T47D (cell line): ENCODE measurements around the gene CDYL.
"Not testable (repeated sequence)": the region's sequence is repeated elsewhere in the genome, so short reads cannot be mapped to it uniquely, and the experiment has no call there.

Source experiments
- DNase-seq, 2 experiments: peaks; one replicate each; pipeline versions ENCODE4 v3.0.0 to v3.0.0-alpha.2; 2011 to 2012; ENCODE audit warnings: low read depth in 1 of 2, low spot score in 1 of 2
- JUND ChIP-seq: IDR thresholded peaks from 2 replicates; pipeline ENCODE4 v1.6.1; 2012; ENCODE audit warnings: low read depth
- in situ Hi-C: cut with HindIII; loops from 2 replicates; pipeline ENCODE4 v1.10.0; 2016; ENCODE audit warnings: low sequenced_read_pairs, low pct_unique_long_range_greater_than_20kb

Gene CDYL

GRCh38 chr6:4987432-4987831 is 211.2 kb downstream of the CDYL start:
- in situ Hi-C loops = no loop called here
- no peak for DNase-seq
- no peak for TF ChIP-seq JUND

GRCh38 chr6:4994741-4995140 is 218.5 kb downstream of the CDYL start:
- TF ChIP-seq JUND = no peak
- in situ Hi-C loops = no loop called here
- DNase-seq = no peak

GRCh38 chr6:4997862-4998261 is 221.7 kb downstream of the CDYL start:
- in situ Hi-C loops = no loop called here
- DNase-seq = no peak
- no peak for TF ChIP-seq JUND

GRCh38 chr6:4999586-4999985 is 223.4 kb downstream of the CDYL start:
- in situ Hi-C loops = no loop called here
- TF ChIP-seq JUND = no peak
- DNase-seq = no peak

- no peak for TF ChIP-seq JUND
- in situ Hi-C loops = no loop called here
- peak; percentile 90 to 97 for DNase-seq
Observed at GRCh38 chr6:5003604-5004372, 227.6 kb downstream of the CDYL start, which contains the start of gene RPP40. Gene RPP40 (minus strand): TSS chr6:5004037. CDS start chr6:5004002, 35 bp downstream.

GRCh38 chr6:5004373-5005037 is 228.3 kb downstream of the CDYL start:
- in situ Hi-C loops = no loop called here
- no peak for DNase-seq
- no peak for TF ChIP-seq JUND

- in situ Hi-C loops, DNase-seq: not testable (repeated sequence)
Observed at GRCh38 chr6:5005038-5005433, 228.8 kb downstream of the CDYL start.
